Measurements from ENCODE around the gene FAM229A.

The FAM229A gene

DNA sequence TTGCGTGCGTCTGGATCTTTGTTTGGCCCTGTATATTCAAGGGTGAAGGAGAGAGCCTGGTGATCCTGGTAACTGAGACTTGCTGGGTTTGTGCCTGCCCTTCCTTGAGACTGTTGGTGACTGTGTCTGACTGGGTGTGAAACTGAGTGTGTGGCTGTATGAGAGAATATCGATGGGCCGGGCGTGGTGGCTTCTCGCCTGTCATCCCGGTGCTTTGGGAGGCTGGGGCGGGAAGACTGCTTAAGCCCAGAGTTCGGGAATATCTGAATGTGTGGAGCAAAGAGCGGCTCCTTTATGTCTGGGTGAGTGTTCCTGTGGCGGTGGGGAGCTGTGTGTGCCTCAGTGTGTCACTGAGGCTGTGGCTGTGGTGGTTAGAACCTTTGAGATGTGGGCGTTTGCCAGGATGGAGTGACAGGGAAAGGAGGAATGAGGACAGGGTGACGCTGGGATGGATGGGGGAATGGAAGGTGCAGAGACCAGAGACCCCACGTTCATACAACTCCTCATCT is 23.6 kb downstream of the FAM229A start:
- H3K36me3 ChIP-seq (ENCODE audit: control insufficient read depth in 5 of 5, insufficient read depth in 5 of 5, low read length in 5 of 5), result peaks cover 0 to 3% (median 0%) of the 10 kb centered on the region in 5 donors
- peaks cover 0 to 2% (median 0%) of the 10 kb centered on the region in 5 donors for H3K27me3 ChIP-seq (ENCODE audit: control insufficient read depth in 5 of 5, insufficient read depth in 4 of 5, low read length in 5 of 5)
- H3K4me1 ChIP-seq (ENCODE audit: control insufficient read depth in 5 of 5, insufficient read depth in 5 of 5, low read length in 5 of 5), result peaks cover 0 to 41% (median 32%) of the 10 kb centered on the region in 5 donors
- H3K27ac ChIP-seq (ENCODE audit: low read depth, low read length), result no peak overlapping the region
- H3K9ac ChIP-seq (ENCODE audit: low read length in 5 of 5), result no peak overlapping the region
- H3K9me3 ChIP-seq (ENCODE audit: control insufficient read depth in 5 of 5, low read length in 5 of 5), result no peaks in the 10 kb centered on the region
- H3K4me3 ChIP-seq (ENCODE audit: low read depth in 1 of 5, low read length in 5 of 5), result no peak overlapping the region

- H3K36me3 ChIP-seq (ENCODE audit: control insufficient read depth in 5 of 5, insufficient read depth in 5 of 5, low read length in 5 of 5), result peaks cover 0 to 7% (median 0%) of the 10 kb centered on the region in 5 donors
- H3K27me3 ChIP-seq (ENCODE audit: control insufficient read depth in 5 of 5, insufficient read depth in 4 of 5, low read length in 5 of 5), result peaks cover 0 to 2% (median 0%) of the 10 kb centered on the region in 5 donors
- no peak overlapping the region for H3K4me3 ChIP-seq (ENCODE audit: low read depth in 1 of 5, low read length in 5 of 5)
- no peaks in the 10 kb centered on the region for H3K9me3 ChIP-seq (ENCODE audit: control insufficient read depth in 5 of 5, low read length in 5 of 5)
- peaks cover 0 to 41% (median 32%) of the 10 kb centered on the region in 5 donors for H3K4me1 ChIP-seq (ENCODE audit: control insufficient read depth in 5 of 5, insufficient read depth in 5 of 5, low read length in 5 of 5)
- H3K9ac ChIP-seq (ENCODE audit: low read length in 5 of 5), result no peak overlapping the region
- no peak overlapping the region for H3K27ac ChIP-seq (ENCODE audit: low read depth, low read length)
These were observed 24.2 kb downstream of the FAM229A start for GRCh38 chr1:32337855-32338636.

DNA sequence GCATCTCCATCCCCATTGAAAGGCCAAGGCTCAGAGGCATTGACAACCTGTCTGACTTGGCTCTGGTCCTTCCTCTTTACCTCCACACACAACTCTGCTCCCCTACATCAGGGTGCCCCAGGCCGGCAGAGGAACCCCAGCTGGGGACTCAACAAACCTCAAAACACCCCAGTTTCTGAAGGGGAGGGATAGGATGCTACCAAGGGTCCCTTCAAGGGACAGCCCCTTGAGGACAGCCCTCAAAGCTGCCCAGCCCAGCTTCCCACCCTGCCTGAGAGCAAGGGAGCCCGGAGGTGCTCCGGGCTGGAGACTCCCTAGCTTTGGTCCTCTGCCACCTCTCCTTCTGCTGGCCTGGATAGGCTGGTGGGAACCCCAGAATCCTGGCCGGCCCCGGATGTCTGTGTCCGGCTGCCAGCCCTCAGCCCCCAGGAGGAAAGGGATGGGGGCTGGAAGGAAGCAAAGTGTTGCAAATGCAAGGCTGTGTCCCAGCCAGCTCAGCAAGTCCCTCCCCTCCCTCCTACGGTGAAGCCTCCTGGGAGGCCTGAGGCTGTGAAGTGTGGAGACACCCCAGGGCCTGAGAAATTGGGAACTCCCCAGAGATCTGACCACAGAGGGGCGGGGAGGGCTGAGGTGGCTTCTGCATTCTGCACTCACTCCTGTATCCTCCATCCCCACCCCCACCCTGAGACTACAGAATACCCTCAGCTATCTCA is 25.2 kb downstream of the FAM229A start:
- Histone ChIP-seq H3K4me1 (ENCODE audit: control insufficient read depth in 5 of 5, insufficient read depth in 5 of 5, low read length in 5 of 5) (peaks cover 0 to 41% (median 32%) of the 10 kb centered on the region in 5 donors), H3K4me3 (ENCODE audit: low read depth in 1 of 5, low read length in 5 of 5) (no peak overlapping the region), H3K9me3 (ENCODE audit: control insufficient read depth in 5 of 5, low read length in 5 of 5) (no peaks in the 10 kb centered on the region), H3K36me3 (ENCODE audit: control insufficient read depth in 5 of 5, insufficient read depth in 5 of 5, low read length in 5 of 5) (peaks cover 0 to 15% (median 8%) of the 10 kb centered on the region in 5 donors), H3K27me3 (ENCODE audit: control insufficient read depth in 5 of 5, insufficient read depth in 4 of 5, low read length in 5 of 5) (peaks cover 0 to 2% (median 0%) of the 10 kb centered on the region in 5 donors), H3K27ac (ENCODE audit: low read depth, low read length) (no peak overlapping the region), H3K9ac (ENCODE audit: low read length in 5 of 5) (no peak overlapping the region)

DNA sequence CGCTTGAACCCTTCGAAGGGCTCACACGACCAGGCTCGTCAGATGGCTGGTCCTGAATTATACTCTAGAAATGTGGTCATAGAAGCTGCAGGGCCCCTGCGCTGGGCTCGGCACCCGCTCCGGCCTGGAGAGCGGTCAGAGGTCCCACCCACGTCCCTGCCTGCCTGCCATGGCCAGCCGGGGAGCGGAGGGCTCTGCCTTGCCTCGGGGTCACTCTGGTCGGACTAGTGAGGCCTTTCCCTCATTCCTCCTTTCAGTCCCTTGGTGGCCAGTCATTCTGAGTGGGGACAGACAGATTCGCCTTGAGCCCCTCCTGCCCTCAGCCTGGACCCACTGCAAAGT is 25.7 kb downstream of the FAM229A start:
- Histone ChIP-seq H3K9ac (ENCODE audit: low read length in 5 of 5) (no peak overlapping the region), H3K9me3 (ENCODE audit: control insufficient read depth in 5 of 5, low read length in 5 of 5) (no peaks in the 10 kb centered on the region), H3K36me3 (ENCODE audit: control insufficient read depth in 5 of 5, insufficient read depth in 5 of 5, low read length in 5 of 5) (peaks cover 0 to 20% (median 14%) of the 10 kb centered on the region in 5 donors), H3K27ac (ENCODE audit: low read depth, low read length) (no peak overlapping the region), H3K27me3 (ENCODE audit: control insufficient read depth in 5 of 5, insufficient read depth in 4 of 5, low read length in 5 of 5) (peaks cover 0 to 2% (median 0%) of the 10 kb centered on the region in 5 donors), H3K4me3 (ENCODE audit: low read depth in 1 of 5, low read length in 5 of 5) (peak overlapping the region in 3 of 5 donors; percentile 50 to 65 (median 54)), H3K4me1 (ENCODE audit: control insufficient read depth in 5 of 5, insufficient read depth in 5 of 5, low read length in 5 of 5) (peaks cover 0 to 41% (median 32%) of the 10 kb centered on the region in 5 donors)

- no peaks in the 10 kb centered on the region for H3K9me3 ChIP-seq (ENCODE audit: control insufficient read depth in 5 of 5, low read length in 5 of 5)
- H3K9ac ChIP-seq (ENCODE audit: low read length in 5 of 5), result peak within 1 kb of the TSS in 2 of 5 donors; percentile 69 to 71
- peaks cover 0 to 2% (median 0%) of the 10 kb centered on the region in 5 donors for H3K27me3 ChIP-seq (ENCODE audit: control insufficient read depth in 5 of 5, insufficient read depth in 4 of 5, low read length in 5 of 5)
- peaks cover 0 to 41% (median 32%) of the 10 kb centered on the region in 5 donors for H3K4me1 ChIP-seq (ENCODE audit: control insufficient read depth in 5 of 5, insufficient read depth in 5 of 5, low read length in 5 of 5)
- peak within 1 kb of the TSS; percentile 51 to 65 (median 58) for H3K4me3 ChIP-seq (ENCODE audit: low read depth in 1 of 5, low read length in 5 of 5)
- H3K36me3 ChIP-seq (ENCODE audit: control insufficient read depth in 5 of 5, insufficient read depth in 5 of 5, low read length in 5 of 5), result peaks cover 0 to 26% (median 19%) of the 10 kb centered on the region in 5 donors
- no peak within 1 kb of the TSS for H3K27ac ChIP-seq (ENCODE audit: low read depth, low read length)
These were observed 26.3 kb downstream of the FAM229A start, which contains the start of gene MARCKSL1 for GRCh38 chr1:32335790-32336590. TSS of gene MARCKSL1 (minus strand) at chr1:32336233. CDS start at chr1:32336033, 200 bp downstream.

DNA sequence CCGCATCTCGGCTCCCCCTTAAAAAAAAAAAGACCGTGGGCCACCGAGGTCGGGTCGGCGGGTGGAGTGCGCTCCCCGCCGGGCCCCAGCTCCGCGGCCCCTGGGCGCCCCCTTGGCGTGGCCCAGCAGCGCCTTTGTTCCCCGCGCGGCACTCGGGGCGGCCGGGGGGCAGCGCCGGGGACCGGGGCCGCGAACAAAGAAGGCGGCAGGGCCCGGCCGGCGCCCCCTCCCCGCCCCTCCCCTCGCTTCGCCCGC is 26.8 kb downstream of the FAM229A start:
- peaks cover 0 to 41% (median 32%) of the 10 kb centered on the region in 5 donors for H3K4me1 ChIP-seq (ENCODE audit: control insufficient read depth in 5 of 5, insufficient read depth in 5 of 5, low read length in 5 of 5)
- peaks cover 0 to 2% (median 0%) of the 10 kb centered on the region in 5 donors for H3K27me3 ChIP-seq (ENCODE audit: control insufficient read depth in 5 of 5, insufficient read depth in 4 of 5, low read length in 5 of 5)
- peak overlapping the region in 1 of 5 donors; percentile 63 for H3K9ac ChIP-seq (ENCODE audit: low read length in 5 of 5)
- peak overlapping the region in 4 of 5 donors; percentile 51 to 65 (median 60) for H3K4me3 ChIP-seq (ENCODE audit: low read depth in 1 of 5, low read length in 5 of 5)
- H3K27ac ChIP-seq (ENCODE audit: low read depth, low read length), result no peak overlapping the region
- H3K9me3 ChIP-seq (ENCODE audit: control insufficient read depth in 5 of 5, low read length in 5 of 5), result no peaks in the 10 kb centered on the region
- peaks cover 0 to 31% (median 22%) of the 10 kb centered on the region in 5 donors for H3K36me3 ChIP-seq (ENCODE audit: control insufficient read depth in 5 of 5, insufficient read depth in 5 of 5, low read length in 5 of 5)

- Histone ChIP-seq H3K9ac (ENCODE audit: low read length in 5 of 5) (peak overlapping the region in 2 of 5 donors; percentile 63 to 69), H3K4me3 (ENCODE audit: low read depth in 1 of 5, low read length in 5 of 5) (peak overlapping the region; percentile 48 to 65 (median 58)), H3K4me1 (ENCODE audit: control insufficient read depth in 5 of 5, insufficient read depth in 5 of 5, low read length in 5 of 5) (peaks cover 0 to 41% (median 32%) of the 10 kb centered on the region in 5 donors), H3K27ac (ENCODE audit: low read depth, low read length) (no peak overlapping the region), H3K36me3 (ENCODE audit: control insufficient read depth in 5 of 5, insufficient read depth in 5 of 5, low read length in 5 of 5) (peaks cover 0 to 36% (median 22%) of the 10 kb centered on the region in 5 donors), H3K9me3 (ENCODE audit: control insufficient read depth in 5 of 5, low read length in 5 of 5) (no peaks in the 10 kb centered on the region), H3K27me3 (ENCODE audit: control insufficient read depth in 5 of 5, insufficient read depth in 4 of 5, low read length in 5 of 5) (peaks cover 0 to 2% (median 0%) of the 10 kb centered on the region in 5 donors)
These were observed 27.3 kb downstream of the FAM229A start for GRCh38 chr1:32334864-32335534.

GRCh38 chr1:32334274-32334861 is 27.9 kb downstream of the FAM229A start:
- Histone ChIP-seq H3K27me3 (ENCODE audit: control insufficient read depth in 5 of 5, insufficient read depth in 4 of 5, low read length in 5 of 5) (peaks cover 0 to 2% (median 0%) of the 10 kb centered on the region in 5 donors), H3K4me1 (ENCODE audit: control insufficient read depth in 5 of 5, insufficient read depth in 5 of 5, low read length in 5 of 5) (peaks cover 0 to 41% (median 32%) of the 10 kb centered on the region in 5 donors), H3K9ac (ENCODE audit: low read length in 5 of 5) (peak overlapping the region in 1 of 5 donors; percentile 28), H3K4me3 (ENCODE audit: low read depth in 1 of 5, low read length in 5 of 5) (peak overlapping the region in 3 of 5 donors; percentile 48 to 65 (median 63)), H3K27ac (ENCODE audit: low read depth, low read length) (no peak overlapping the region), H3K36me3 (ENCODE audit: control insufficient read depth in 5 of 5, insufficient read depth in 5 of 5, low read length in 5 of 5) (peaks cover 0 to 41% (median 26%) of the 10 kb centered on the region in 5 donors), H3K9me3 (ENCODE audit: control insufficient read depth in 5 of 5, low read length in 5 of 5) (no peaks in the 10 kb centered on the region)

All from subcutaneous abdominal adipose tissue (tissue), 5 donors.